Measurements from ENCODE around the gene NOL4L. TPM values are rescaled to one million over a fixed set of nuclear protein-coding genes. Genes with fewer than 3 reads are reported as not detected.

The NOL4L gene
- total and polyA plus RNA-seq, 2 experiments from 2014 or later, result 38.8 to 39.2 TPM

GRCh38 chr20:32621891-32622584, 36.9 kb upstream of the NOL4L start:
- Mint-ChIP-seq H3K9me3 (no peaks in the 10 kb centered on the region), H3K27me3 (ENCODE audit: insufficient read depth, low read depth, poor library complexity) (peaks cover 8% of the 10 kb centered on the region), H3K27ac (no peak overlapping the region), H3K4me3 (no peak overlapping the region; the same call in 2 of the 3 replicates), H3K4me1 (peaks cover 7% of the 10 kb centered on the region), H3K36me3 (ENCODE audit: low read depth) (no peaks in the 10 kb centered on the region; the same call in 2 of the 3 replicates)
- Histone ChIP-seq H3K4me2 (no peak overlapping the region), H3F3A (replicated peaks; ENCODE audit: low read depth) (peaks cover 48% of the 10 kb centered on the region), H3K4me1 (ENCODE audit: insufficient read depth) (no peaks in the 10 kb centered on the region), H3K4me3 (no peak overlapping the region), H3K9me2 (ENCODE audit: insufficient read depth) (no peaks in the 10 kb centered on the region), H4K20me1 (replicated peaks; ENCODE audit: insufficient read depth) (0 out of 2 replicates have a peak, but pooled peaks cover 2% of the 10 kb centered on the region), H3K27ac (ENCODE audit: low read depth) (no peak overlapping the region), H3K27me3 (ENCODE audit: insufficient read depth) (no peaks in the 10 kb centered on the region), H2AFZ (no peak overlapping the region), H3K79me2 (replicated peaks; ENCODE audit: insufficient read depth) (no peaks in the 10 kb centered on the region), H3K36me3 (ENCODE audit: insufficient read depth) (no peaks in the 10 kb centered on the region)
- TF ChIP-seq CTCF (conservative IDR thresholded peaks at IDR 0.05; ENCODE audit: low read depth in 2 of 2), result no peak
- no peak for TF ChIP-seq CREB1 (CRISPR knock-in tag; IDR thresholded peaks at IDR 0.05; ENCODE audit: low read depth)
- no peak for TF ChIP-seq STAT1 (IDR thresholded peaks at IDR 0.05; ENCODE audit: unreplicated experiment)
- no peak for TF ChIP-seq ZNF114 (CRISPR knock-in tag; IDR thresholded peaks at IDR 0.05)
- no peak for TF ChIP-seq ZNF331 (CRISPR knock-in tag; IDR thresholded peaks at IDR 0.05; ENCODE audit: low read depth)
- no peak for TF ChIP-seq ZNF462 (CRISPR knock-in tag; IDR thresholded peaks at IDR 0.05)
- no peak for TF ChIP-seq EZH2 (IDR thresholded peaks at IDR 0.05; ENCODE audit: low read depth, unreplicated experiment)
- TF ChIP-seq JUNB (IDR thresholded peaks at IDR 0.05; ENCODE audit: unreplicated experiment), result no peak
- TF ChIP-seq ETS1 (IDR thresholded peaks at IDR 0.05), result no peak
- no peak for TF ChIP-seq POLR2AphosphoS5 (IDR thresholded peaks at IDR 0.05; ENCODE audit: low read depth)
- no peak for TF ChIP-seq EZH2phosphoT487 (IDR thresholded peaks at IDR 0.05; ENCODE audit: unreplicated experiment)
- no peak for TF ChIP-seq REST (IDR thresholded peaks at IDR 0.05; ENCODE audit: unreplicated experiment)
- TF ChIP-seq NANOG (IDR thresholded peaks at IDR 0.05; ENCODE audit: borderline replicate concordance), result no peak
- ATAC-seq (no peak), DNase-seq (ENCODE audit: low spot score) (no peak)

Measured in GM23338 (cell line).